ENCODE results near the gene ARHGAP6.

DNA sequence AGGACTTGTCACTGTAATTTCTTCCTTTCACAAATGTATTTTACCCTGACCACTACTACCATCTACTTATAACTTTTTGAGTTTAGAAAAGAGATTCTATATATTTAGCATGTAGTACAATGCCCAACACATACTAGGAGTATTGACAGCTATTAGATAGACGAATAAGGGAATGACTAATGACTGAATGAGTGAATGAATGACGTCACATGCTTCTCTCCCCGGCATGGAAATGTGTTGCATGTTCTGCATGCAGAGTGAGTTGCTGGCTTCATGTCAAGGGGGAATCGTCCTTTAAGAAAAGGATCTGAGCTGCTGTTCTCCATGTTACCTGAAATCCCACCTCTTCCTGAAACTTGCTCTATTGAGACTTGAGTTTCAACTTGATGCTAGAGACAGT lies 459.9 kb downstream of the ARHGAP6 start:
- TF ChIP-seq, protein P1, sequence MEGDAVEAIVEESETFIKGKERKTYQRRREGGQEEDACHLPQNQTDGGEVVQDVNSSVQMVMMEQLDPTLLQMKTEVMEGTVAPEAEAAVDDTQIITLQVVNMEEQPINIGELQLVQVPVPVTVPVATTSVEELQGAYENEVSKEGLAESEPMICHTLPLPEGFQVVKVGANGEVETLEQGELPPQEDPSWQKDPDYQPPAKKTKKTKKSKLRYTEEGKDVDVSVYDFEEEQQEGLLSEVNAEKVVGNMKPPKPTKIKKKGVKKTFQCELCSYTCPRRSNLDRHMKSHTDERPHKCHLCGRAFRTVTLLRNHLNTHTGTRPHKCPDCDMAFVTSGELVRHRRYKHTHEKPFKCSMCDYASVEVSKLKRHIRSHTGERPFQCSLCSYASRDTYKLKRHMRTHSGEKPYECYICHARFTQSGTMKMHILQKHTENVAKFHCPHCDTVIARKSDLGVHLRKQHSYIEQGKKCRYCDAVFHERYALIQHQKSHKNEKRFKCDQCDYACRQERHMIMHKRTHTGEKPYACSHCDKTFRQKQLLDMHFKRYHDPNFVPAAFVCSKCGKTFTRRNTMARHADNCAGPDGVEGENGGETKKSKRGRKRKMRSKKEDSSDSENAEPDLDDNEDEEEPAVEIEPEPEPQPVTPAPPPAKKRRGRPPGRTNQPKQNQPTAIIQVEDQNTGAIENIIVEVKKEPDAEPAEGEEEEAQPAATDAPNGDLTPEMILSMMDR (conservative IDR thresholded peaks at IDR 0.05) = no peak
- TF ChIP-seq ZFX (IDR thresholded peaks at IDR 0.05) = no peak

Data from C4-2B (cell line).